IPS-18a (cell line): Measurements from ENCODE around the gene DENR.
"Not testable (repeated sequence)": the region's sequence is repeated elsewhere in the genome, so short reads cannot be mapped to it uniquely, and the experiment has no call there.

Source experiments
- H3K27ac ChIP-seq: one replicate; pipeline ENCODE4 v1.5.1; 2013; ENCODE audit warnings: low read length
- H3K27me3 ChIP-seq: one replicate; pipeline ENCODE4 v1.6.1; 2013; ENCODE audit warnings: mild to moderate bottlenecking, low read length; ENCODE audit not compliant: control insufficient read depth, insufficient read depth
- H3K36me3 ChIP-seq: one replicate; pipeline ENCODE4 v1.6.1; 2013; ENCODE audit warnings: low read depth, low read length; ENCODE audit not compliant: control insufficient read depth
- H3K4me1 ChIP-seq: one replicate; pipeline ENCODE4 v1.6.1; 2013; ENCODE audit warnings: low read depth, low read length; ENCODE audit not compliant: control insufficient read depth
- H3K4me3 ChIP-seq: one replicate; pipeline ENCODE4 v1.5.1; 2013; ENCODE audit warnings: low read length
- H3K9ac ChIP-seq: one replicate; pipeline ENCODE4 v1.6.1; 2013; ENCODE audit warnings: mild to moderate bottlenecking, low read length, moderate library complexity
- H3K9me3 ChIP-seq: one replicate; pipeline ENCODE4 v1.6.1; 2013; ENCODE audit warnings: low read depth, low read length; ENCODE audit not compliant: control insufficient read depth

Gene DENR

GRCh38 chr12:122752464-122753318 lies at the start of gene DENR:
TSS of gene DENR (plus strand) at chr12:122752824. CDS start at chr12:122753702, 878 bp downstream.
- no peaks in the 10 kb centered on the region for H3K9me3 ChIP-seq
- H3K4me1 ChIP-seq: peaks cover 10% of the 10 kb centered on the region
- H3K27me3 ChIP-seq: no peaks in the 10 kb centered on the region
- peaks cover 39% of the 10 kb centered on the region for H3K36me3 ChIP-seq
- H3K4me3 ChIP-seq: peak within 1 kb of the TSS; percentile 81
- peak within 1 kb of the TSS; percentile 47 for H3K27ac ChIP-seq
- H3K9ac ChIP-seq: peak within 1 kb of the TSS; percentile 93

GRCh38 chr12:122702890-122703611 lies 49.6 kb upstream of the DENR start, which contains the start of gene HCAR2:
TSS of gene HCAR2 (minus strand) at chr12:122703357. CDS start at chr12:122703283, 74 bp downstream.
- not testable (repeated sequence) for H3K9ac ChIP-seq, H3K4me3 ChIP-seq, H3K27ac ChIP-seq, H3K4me1 ChIP-seq, H3K36me3 ChIP-seq, H3K9me3 ChIP-seq, H3K27me3 ChIP-seq

GRCh38 chr12:122703841-122704240 lies 48.8 kb upstream of the DENR start:
- not testable (repeated sequence) for H3K27ac ChIP-seq, H3K27me3 ChIP-seq, H3K36me3 ChIP-seq, H3K9ac ChIP-seq, H3K4me3 ChIP-seq, H3K9me3 ChIP-seq, H3K4me1 ChIP-seq

- H3K4me3 ChIP-seq, H3K27ac ChIP-seq, H3K4me1 ChIP-seq, H3K27me3 ChIP-seq, H3K36me3 ChIP-seq, H3K9ac ChIP-seq, H3K9me3 ChIP-seq: not testable (repeated sequence)
Observed at GRCh38 chr12:122709287-122709686, 43.3 kb upstream of the DENR start.

- not testable (repeated sequence) for H3K9me3 ChIP-seq, H3K27ac ChIP-seq, H3K27me3 ChIP-seq, H3K9ac ChIP-seq, H3K36me3 ChIP-seq, H3K4me1 ChIP-seq, H3K4me3 ChIP-seq
Observed at GRCh38 chr12:122710341-122710740, 42.3 kb upstream of the DENR start.

GRCh38 chr12:122711266-122711665 lies 41.4 kb upstream of the DENR start:
- H3K9me3 ChIP-seq, H3K36me3 ChIP-seq, H3K27me3 ChIP-seq, H3K27ac ChIP-seq, H3K9ac ChIP-seq, H3K4me1 ChIP-seq, H3K4me3 ChIP-seq: not testable (repeated sequence)

GRCh38 chr12:122713491-122714188 lies 39.0 kb upstream of the DENR start:
- not testable (repeated sequence) for H3K36me3 ChIP-seq, H3K27ac ChIP-seq, H3K9me3 ChIP-seq, H3K27me3 ChIP-seq, H3K4me3 ChIP-seq, H3K9ac ChIP-seq, H3K4me1 ChIP-seq

GRCh38 chr12:122715211-122715610 lies 37.4 kb upstream of the DENR start:
- H3K36me3 ChIP-seq, H3K27me3 ChIP-seq, H3K9ac ChIP-seq, H3K27ac ChIP-seq, H3K4me1 ChIP-seq, H3K4me3 ChIP-seq, H3K9me3 ChIP-seq: not testable (repeated sequence)

- not testable (repeated sequence) for H3K9ac ChIP-seq, H3K27ac ChIP-seq, H3K27me3 ChIP-seq, H3K4me3 ChIP-seq, H3K4me1 ChIP-seq, H3K9me3 ChIP-seq, H3K36me3 ChIP-seq
Observed at GRCh38 chr12:122716658-122717057, 36.0 kb upstream of the DENR start, which contains the start of gene HCAR3. TSS of gene HCAR3 (minus strand) at chr12:122716811. CDS start at chr12:122716737, 74 bp downstream.

- Histone ChIP-seq H3K4me1 (no peaks in the 10 kb centered on the region), H3K9me3 (no peaks in the 10 kb centered on the region), H3K4me3 (no peak overlapping the region), H3K27ac (no peak overlapping the region), H3K9ac (no peak overlapping the region), H3K27me3 (no peaks in the 10 kb centered on the region), H3K36me3 (no peaks in the 10 kb centered on the region)
Observed at GRCh38 chr12:122721057-122721545, 31.5 kb upstream of the DENR start.

GRCh38 chr12:122722387-122722786 lies 30.2 kb upstream of the DENR start:
- H3K27ac ChIP-seq: no peak overlapping the region
- no peaks in the 10 kb centered on the region for H3K4me1 ChIP-seq
- H3K4me3 ChIP-seq: no peak overlapping the region
- H3K36me3 ChIP-seq: no peaks in the 10 kb centered on the region
- no peak overlapping the region for H3K9ac ChIP-seq
- no peaks in the 10 kb centered on the region for H3K9me3 ChIP-seq
- no peaks in the 10 kb centered on the region for H3K27me3 ChIP-seq
